ENCODE data around the gene DFFA.
"Not testable (repeated sequence)": the region's sequence is repeated elsewhere in the genome, so short reads cannot be mapped to it uniquely, and the experiment has no call there.

The DFFA gene

DNA sequence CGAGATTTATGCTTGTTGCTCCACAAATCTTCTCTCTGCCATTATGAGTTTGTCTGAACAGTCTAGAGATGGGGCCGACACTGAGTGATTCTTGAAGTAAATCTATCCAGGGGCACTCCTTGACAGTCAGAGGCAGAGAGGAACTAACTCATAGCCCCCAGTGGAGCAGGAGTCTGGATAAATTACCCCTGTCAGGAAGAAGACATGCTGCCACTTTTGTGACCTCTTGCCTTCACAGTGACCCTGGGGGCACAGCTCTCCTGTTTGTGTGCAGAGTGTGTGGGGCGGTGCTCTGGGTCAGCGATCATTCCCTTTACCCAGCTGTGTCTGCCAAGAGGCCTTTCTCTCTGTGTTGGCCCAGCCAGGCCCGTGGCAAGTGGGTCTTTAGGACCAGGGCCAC is 31.9 kb upstream of the DFFA start:
- DNase-seq, result no peak

DNA sequence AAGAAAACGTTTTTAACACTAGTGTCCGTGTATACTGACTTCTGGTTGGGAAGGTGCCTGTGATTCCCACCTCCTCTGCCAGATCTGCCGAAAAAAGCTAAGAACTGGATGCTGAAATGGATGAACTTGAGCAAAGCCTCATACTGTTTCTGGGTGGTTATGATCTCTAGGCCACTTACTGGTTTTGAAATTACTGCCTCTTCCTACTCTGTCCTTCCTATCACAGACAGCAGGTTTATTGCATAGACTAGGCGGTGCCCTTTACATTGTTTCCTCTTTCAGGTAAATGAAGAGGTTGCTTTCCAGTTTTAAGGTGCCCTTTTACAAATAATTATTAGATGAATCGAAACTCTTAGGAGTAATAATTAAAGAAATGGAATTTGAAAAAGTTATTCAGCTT is 29.9 kb upstream of the DFFA start:
- no peak for DNase-seq

DNA sequence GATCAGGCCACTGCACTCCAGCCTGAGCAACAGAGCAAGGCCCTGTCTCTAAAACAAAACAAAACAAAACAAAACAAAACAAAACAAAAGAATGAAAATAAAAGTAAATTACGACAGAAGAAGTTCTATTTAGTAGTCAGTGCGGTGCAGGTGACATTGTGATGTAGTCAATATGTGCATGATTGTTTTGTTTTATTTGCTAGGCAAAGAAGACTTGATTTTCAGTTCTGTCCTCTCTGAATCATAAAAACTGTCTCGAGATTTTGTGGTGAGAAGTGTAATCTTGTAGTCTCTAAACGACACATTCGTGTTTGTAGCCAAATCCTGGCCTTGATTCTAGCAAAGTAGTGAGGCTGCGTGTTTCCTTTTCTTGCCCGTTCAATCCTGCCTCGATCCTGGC is 25.9 kb upstream of the DFFA start:
- DNase-seq, result no peak

DNA sequence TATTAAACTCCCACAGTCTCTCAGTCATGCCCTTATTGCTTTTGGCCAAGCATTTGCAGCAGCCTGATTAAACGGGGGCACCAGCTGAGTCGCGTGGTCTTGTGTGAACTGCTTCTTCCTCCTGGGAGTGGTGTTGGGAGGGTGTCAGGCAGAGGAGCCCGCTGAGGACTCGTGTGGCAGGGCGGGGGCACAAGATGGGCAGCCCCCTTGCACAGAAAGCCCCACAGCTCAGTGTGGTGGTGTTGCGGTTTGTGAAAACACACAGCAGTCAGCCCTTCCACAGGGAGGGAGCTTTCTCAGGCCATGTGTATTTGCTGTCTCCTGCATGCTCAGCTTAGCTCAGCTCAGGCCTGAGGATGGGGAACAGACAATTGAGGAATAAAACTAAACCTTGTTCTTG is 24.8 kb upstream of the DFFA start:
- no peak for DNase-seq

DNA sequence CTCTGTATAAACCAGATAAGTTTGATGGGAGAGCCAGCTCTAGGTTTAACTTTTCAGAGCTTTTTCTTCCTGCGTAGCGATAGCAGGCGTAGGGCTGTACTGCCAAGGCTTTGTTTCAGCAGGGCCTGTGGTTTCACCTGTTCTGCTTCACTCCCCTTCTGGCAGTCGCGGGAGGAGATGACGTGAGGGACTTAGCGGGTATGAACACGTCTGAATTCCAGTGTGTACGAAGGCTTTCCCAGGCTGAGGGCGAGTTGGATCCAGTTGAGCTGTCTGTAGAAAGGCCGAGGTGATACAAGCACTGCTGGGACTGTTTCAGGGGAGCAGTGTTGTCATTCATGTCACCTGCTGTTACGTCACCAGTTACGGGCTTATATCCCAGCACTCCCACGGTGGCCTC is 23.6 kb upstream of the DFFA start:
- peak; percentile 45 for DNase-seq

DNA sequence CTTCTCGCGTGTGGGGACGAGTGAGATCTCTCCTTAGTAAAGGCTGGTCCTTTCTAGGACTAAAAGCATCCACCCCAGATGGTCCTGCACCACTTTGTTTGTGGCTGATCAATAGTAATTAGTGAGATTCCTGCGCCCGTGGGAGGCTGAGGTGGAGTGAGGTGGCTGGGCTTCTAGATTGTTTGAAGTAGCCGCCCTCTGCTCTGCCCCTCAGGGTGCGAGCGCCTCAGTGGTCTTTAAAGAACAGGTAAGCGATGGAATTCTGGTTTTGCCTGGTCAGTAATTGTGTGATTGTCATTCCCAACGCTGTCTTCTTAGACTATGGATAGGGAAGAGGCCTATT is 23.1 kb upstream of the DFFA start:
- DNase-seq, result no peak

DNA sequence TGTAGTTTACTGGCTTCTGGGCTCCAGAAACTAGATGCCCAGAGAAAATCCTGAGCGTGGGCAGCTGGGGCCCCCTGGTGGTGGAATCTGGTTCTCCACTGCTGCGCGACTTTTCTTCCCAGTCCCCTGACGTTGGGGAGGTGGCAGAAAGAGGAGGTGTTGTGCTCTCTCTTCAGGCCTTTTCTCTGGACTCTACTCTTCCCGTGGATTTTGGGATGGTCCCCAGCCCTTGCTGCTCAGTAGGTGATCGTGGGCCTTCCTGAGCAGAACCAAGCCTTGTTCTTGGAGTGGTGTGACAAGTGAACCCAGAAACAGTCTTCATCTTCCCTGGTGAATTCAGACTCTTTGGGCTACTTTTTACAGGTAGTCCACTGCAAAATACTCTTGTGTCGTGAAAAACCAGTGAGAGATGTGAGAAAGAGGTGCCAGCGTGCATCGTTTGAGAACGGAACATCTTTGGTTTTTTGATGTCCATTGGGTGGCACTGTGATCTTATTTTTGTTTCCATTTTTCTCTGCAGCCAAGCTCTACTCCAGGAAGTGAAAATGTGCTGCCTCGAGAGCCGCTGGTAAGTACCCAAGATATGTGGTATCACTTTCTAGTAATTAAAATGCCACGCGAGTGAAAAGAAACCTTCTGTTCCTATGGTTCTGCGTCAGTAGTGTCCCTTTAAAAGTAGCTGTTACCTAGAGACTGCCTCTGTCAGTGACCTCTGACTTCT is 22.6 kb upstream of the DFFA start:
- peak; percentile 83 for DNase-seq

DNA sequence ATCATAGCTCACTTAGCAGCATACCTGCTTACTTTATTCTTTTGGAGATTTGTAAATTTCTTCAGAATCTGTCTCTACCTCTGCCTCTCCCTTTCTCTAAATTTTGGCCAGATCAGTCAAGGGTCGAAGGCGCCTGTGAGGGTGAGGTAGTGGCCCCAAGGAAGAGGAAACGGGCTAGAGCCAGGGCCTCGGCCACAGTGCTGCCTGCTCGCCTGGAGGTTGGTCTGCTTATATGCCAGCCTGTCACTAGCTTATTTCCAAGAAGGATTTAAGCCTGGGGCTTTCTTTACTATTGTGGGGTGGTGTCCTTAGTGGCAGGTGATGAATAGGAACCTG is 22.1 kb upstream of the DFFA start:
- DNase-seq, result no peak

DNA sequence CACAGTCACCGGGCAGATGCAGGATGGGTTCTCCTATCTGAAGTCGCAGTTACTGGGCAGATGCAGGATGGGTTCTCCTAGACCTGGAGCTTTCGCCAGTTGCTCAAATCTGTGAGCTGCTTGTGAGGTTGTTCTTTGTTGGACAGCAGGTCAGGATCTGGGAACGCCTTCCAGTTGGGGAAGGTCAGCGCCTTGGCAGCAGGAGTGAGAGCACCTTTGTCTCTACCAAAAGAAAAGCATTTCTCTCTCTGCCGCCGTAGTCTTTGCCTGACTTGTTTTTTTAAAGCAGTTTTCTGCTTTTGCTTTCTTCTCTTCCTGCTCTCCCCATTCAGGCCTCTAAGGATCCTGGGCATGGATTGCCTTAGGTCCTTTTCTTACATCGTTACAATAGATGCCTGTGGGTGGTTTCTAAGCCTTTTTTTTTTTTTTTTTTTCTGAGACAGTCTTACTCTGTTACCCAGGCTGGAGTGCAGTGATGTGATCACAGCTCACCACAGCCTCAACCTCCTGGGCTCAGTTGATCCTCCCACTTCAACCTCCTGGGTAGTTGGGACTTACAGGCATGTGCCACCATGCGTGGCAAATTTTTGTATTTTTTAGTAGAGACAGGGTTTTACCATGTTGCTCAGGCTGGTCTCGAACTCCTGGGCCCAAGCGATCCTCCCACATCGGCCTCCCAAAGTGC is 18.1 kb upstream of the DFFA start:
- no peak for DNase-seq

DNA sequence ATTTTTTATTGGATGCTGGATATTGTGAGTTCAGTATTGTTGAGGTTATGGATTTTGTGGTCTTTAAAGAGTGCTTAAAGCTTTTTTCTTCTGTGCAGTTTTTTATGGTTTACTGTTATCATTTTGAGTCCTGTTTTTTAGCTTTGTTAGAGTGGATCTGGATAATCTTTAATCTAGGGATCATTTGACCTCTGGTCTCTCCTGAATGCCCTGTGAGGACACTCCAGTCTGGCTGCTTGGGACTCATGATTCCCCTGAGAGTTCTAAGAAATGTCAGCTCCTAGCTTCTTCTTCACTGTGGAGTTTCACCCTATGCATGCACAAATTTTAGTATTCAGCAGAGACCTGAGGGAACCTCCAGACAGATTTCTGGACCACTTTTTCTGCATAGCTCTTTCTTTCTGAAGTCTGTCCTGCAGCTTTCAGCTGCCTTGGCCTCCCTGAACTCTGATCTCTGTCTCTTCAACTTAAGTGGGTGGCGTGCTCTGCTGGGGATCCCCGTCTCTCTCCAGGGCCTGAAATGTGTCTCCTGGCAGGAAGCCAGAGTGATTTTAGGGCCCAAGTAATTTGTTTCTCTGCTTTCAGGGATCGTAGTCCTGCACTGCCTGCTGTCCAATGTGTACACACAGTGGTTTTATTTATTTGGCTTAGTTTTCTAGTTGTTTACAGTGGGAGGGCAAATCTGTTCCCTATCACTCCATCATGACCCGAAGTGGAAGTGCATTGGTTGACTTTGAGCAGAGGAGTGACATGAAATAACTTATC is 17.1 kb upstream of the DFFA start:
- no peak for DNase-seq

DNA sequence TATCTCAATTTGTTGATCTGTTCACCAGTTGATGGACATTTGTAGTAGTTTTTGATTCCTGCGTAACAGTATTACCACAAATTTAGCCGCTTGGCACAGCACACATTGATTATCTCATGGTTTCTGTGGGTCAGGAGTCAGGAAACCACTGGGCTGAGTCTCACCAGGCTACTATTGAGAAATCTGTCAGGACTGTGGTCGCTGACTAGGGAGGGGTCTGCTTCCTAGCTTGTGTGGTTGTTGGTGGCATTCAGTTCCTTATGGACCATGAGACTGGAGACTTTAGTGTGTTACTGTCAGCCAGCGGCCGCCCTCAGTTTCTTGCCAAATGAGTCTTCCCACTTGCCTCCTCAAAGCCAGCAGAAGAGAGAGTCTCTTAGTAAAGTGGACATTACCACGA is 12.2 kb upstream of the DFFA start:
- no peak for DNase-seq

DNA sequence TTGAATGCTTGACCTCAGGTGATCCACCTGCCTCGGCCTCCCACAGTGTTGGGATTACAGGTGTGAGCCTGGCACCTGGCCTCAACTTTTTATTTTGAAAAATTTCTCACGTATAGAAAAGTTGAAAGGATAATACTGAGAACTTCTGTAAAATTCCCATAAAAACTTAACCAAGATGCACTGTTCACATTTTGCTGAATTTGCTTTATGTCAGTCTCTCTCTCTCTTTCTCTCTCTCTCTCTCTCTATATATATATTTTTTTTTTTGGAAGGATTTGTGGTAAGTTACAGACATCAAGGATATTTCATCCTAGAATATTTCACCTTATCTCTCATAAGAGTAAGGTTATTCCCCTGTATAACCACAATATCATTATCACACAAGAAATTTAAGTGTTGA is 8.3 kb upstream of the DFFA start:
- no peak for DNase-seq

DNA sequence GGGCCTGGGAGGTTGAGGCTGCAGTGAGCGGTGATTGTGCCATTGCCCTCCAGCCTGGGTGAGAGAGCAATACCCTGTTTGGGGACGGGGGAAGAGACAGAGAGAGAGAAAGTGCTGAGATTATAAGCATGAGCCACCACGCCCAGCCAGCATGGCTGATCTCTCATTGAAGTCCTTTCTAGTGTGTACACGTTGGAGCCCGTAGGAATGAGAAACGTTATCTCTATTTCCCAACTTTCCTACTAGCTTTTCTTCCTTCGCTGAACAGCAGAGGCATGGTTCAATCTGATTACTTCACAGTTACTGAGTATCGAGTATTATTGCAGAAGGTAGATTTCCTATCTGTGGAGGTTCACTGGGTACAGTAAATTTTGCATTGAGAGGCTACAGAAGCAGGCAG is 7.0 kb upstream of the DFFA start:
- no peak for DNase-seq

DNA sequence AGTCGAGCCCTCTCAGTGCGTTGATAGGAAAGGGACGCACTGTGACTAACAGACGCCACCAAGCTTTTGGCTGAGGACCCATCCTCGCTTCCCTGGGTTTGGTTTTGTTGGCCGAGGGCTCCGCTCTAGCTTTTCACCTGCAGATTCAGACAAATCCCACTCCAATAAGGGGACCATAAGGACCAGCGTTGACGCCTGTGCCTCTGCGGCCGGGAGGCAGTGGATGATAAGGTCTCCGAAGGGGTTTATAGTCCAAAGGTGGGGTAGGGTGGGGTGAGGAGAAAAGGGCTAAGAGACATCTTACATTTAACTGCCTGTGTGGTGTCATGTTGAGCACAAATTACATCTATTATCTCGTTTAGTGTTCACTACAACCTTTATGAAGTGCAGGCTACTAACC is 3.2 kb upstream of the DFFA start:
- no peak for DNase-seq

DNA sequence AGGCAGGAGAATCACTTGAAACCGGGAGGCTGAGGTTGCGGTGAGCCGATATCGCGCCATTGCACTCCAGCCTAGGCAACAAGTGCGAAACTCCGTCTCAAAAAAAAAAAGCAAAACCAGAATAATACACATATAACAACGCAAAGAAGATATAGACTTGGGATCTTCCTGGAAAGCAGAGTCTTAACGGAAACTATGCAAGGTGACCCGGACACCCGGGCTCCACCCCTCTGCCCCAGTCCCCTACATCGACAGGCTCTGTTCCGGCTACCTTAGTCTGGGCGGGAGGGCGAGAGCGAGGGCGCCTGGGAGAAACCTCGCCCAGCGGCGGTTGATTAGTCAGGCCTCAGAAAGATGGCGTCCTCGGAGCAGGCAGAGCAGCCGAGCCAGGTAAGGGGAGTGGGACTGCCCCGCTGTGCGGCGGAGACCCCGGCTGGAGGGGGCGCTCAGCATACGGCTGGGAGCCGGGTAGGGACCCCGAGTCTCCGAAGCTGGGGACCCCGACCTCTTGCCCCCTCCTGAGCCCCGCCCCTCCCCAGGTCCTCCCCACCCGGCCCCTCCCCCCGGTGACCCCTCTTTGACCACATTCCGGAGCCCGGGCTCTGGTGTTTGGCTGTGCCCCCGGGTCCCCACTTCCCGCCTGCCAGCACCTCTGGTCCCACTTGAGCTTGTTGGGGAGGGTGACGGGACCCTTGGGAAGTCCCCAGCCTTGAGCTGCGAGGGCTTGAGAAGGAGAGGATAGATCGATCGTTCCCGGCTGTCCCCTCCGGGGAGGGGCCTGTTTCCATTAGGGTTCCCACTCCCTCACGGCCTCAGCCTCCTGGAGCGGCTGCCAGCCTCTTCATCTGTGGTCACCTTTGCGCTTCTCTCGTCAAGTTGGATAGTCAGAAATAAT is 2.5 kb upstream of the DFFA start, which contains the start of gene PEX14:
Gene PEX14 (plus strand): TSS at position 338 of the 895 bp plus-strand sequence. CDS start 17 bp downstream, at position 355.
- DNase-seq, result peak; percentile 87

DNA sequence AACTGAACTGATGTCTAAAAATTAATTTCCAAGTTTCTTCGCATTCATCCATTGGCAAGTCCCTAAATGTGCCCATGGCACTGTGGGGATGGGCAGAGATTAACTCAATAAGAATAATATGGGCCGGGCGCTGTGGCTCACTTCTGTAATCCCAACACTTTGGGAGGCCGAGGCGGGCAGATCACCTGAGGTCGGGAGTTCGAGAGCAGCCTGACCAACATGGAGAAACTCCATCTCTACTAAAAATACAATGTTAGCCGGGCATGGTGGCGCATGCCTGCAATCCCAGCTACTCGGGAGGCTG is 1.9 kb upstream of the DFFA start:
- DNase-seq, result not testable (repeated sequence)

DNA sequence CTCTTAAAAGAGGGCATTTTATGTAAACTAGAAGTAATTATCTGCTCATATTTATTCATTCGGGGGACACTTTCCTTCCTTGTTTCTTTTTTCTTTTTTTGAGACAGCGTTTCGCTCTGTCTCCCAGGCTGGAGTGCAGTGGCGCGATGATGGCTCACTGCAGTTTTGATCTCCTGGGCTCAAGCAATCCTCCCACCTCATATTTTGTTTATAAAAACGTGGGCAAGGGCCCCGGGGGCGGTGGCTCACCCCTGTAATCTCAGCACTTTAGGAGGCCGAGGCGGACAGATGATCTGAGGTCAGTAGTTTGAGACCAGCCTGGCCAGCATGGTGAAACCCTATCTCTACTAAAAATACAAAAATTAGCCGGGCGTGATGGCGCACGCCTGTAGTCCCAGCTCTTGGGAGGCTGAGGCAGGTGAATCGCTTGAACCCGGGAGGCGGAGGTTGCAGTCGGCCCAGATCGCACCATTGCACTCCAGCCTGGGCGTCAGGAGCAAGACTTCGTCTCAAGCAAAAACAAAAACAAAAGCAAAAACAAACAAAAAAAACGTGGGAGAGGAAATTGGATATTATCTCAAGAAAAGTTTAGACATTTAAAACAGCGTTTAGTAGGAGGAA is 926 bp upstream of the DFFA start:
- no peak for DNase-seq

DNA sequence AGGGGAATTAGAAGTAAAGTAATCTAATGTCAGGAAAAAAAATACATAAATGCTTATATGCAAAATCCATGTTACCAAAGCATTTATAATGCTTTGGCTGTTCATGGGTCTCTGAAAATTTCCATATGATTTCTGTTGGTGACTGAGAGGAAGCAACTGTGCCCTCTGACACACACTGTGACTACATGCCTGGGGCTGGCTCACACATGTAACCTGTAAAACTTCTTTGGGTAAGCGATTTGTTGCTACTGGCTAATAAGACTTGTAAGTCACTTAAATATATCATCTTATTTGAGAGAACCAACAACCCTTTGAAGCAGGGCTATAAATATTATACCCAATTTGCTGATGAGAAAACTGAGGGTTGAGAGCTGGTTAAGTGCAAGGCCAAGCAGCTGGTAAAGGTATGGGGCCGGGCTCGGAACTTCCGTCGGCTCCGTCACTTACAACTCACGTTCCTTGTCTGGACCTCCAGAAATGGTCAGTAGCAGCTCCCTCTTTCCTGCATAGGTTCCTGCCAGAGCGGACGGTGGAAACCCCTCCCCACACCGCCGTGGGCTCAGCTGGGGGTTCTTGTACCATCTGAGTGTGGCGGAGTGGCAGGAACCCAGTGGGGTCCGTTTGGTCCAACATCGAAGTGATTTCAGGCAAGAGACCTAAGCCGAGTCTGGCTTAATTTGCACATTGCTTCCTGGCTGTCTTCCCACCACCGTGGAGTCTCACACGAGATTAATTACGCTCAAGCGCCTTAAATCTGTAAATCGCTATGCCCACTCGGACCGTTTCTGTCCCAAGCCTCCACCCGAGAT is 714 bp downstream of the DFFA start:
- peak; percentile 48 for DNase-seq

DNA sequence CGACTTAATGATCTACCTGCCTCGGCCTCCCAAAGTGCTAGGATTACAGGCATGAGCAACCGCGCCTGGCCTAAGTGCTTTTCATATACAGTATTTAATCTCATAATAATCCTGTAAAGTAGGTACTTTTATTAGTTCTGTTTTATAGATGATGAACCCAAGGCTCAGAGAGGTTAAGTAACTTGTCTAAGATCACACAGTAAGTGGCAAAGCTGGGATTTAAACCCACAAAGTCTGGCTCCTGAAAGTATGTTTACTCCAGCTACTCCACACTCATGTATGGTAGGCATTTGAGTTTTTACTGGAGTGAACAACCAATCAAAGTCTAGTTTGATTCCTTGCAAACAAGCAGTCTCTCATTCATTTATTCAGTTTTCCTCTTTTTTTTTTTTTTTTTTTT is 2.3 kb downstream of the DFFA start:
- no peak for DNase-seq

DNA sequence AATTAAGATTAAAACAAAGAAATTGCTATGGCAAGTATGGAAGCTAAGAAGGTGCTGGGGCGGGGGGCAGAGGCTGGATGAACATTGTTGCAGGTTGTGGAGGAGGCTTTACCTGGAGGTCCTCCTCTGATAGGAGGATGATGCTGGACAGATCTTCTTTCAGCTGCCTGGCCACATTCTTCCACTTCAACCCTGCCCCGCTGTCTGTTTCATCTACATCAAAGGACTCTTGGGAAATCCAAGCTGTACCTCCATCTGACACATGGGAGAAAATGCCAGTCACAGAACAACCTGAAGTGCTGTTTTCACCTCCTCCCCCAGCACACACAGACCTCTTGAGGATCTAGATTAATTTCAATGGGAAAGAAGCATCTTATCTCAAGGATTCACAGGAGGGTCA is 5.3 kb downstream of the DFFA start:
- DNase-seq, result no peak

DNA sequence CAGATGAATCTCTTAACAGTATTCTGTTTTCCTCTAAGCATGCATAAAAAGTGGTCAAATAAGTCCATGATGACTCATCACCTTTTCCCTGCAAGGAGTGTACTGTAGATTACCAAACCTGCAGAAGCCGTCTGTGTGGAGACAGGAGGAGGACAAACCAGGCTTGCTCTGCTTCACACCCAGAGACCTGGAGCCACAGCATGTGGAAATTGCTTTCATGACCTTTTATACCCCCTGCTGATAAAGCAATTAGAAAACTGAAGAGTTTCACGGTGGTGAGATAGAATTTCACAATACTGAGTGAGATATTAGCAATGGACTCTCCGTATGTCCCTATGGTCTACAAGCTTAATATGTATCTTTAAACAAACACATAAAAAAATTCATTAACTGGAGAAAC is 13.1 kb downstream of the DFFA start:
- peak; percentile 46 for DNase-seq

DNA sequence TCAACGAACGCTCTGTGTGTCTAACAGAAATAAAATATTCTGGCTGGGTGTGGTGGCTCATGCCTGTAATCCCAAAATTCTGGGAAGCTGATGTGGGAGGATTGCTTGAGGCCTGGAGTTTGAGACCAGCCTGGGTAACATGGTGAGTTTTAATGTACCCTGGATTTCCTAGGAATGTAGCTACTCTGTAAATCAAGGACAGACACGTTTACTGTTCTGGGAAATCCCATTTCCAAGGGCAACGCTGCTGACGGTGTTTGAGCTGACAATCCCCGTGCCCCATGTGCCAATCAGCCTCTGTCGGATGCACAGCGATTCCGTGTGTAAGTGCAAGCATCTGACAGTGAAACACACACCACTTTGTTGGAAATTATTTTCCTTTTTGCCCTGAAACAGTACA is 14.5 kb downstream of the DFFA start:
- no peak for DNase-seq

Data from NCI-H2171 treated with DMSO at 0.1 percent for 48 hours (cell line).